Activated T-cell treated with anti-CD3 and anti-CD28 coated beads, Interleukin-2, amount 50 U/mL, for 48 hours (primary cell): ENCODE data around the gene ATP11B.

Experiments
- DNase-seq, 2 experiments: peaks; one replicate each; pipeline ENCODE4 v3.0.0-alpha.2; 2020

The ATP11B gene

DNA sequence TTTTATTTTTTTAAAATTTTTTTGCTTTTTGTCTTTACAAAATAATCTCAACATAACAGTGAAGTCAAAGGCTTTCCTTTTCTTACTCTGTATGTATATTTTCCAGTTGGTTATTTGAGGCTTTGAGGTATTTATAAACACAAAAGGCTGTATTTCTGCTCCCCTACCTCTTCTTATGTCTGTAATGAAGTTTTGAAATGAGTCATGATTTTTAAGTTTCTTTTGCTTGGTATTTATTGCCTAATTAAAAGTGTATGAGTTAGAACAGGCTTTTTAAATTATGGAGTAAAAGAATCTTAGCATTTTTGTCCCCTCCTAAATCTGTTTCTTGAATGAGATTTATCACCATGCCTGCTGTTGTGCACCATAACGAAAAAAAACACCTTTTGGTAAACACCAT is 121.0 kb downstream of the ATP11B start:
- DNase-seq: no peak

DNA sequence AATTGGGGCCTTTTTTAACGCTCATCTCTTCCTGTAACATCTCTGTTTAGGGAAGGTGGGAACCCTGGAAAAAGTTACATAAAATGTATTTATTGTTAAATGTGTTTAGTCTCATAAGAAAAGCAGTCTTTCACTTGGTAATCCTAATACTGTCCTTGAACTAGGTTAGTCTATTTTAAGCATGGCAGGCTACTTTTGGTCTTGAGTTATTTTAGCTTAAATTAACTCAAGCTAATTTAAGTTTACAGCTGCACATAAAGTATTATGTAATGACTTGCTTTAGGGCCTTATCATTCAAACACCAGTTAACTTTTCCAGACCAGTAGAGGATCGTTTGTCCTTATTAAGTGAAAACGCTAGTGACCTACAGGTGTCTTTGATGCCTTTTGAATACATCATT is 123.8 kb downstream of the ATP11B start:
- DNase-seq: no peak

DNA sequence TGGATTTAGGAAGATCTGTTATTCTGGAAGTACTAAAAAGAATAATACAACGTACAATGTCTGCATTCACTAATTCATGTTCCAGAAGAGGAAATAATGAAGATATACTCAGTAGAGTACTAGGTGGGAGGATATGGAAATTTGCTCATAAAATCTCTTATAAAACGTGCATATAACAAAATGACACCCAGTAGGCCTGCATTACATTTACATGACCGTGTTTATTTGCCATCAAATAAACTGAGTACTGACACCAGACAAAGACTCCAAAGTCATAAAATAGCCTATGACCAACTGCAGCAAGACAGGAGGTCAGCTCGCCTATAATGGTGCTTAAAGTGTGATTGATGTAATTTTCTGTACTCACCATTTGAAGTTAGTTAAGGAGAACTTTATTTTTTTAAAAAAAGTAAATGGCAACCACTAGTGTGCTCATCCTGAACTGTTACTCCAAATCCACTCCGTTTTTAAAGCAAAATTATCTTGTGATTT is 126.6 kb downstream of the ATP11B start:
- DNase-seq: no peak

DNA sequence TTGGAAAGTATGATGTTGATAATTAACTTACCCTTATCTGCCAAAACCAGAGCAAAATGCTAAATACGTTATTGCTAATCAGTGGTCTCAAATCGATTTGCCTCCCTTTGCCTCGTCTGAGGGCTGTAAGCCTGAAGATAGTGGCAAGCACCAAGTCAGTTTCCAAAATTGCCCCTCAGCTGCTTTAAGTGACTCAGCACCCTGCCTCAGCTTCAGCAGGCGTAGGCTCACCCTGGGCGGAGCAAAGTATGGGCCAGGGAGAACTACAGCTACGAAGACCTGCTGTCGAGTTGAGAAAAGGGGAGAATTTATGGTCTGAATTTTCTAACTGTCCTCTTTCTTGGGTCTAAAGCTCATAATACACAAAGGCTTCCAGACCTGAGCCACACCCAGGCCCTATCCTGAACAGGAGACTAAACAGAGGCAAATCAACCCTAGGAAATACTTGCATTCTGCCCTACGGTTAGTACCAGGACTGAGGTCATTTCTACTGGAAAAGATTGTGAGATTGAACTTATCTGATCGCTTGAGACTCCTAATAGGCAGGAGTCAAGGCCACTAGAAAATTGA is 127.3 kb downstream of the ATP11B start:
- no peak for DNase-seq

DNA sequence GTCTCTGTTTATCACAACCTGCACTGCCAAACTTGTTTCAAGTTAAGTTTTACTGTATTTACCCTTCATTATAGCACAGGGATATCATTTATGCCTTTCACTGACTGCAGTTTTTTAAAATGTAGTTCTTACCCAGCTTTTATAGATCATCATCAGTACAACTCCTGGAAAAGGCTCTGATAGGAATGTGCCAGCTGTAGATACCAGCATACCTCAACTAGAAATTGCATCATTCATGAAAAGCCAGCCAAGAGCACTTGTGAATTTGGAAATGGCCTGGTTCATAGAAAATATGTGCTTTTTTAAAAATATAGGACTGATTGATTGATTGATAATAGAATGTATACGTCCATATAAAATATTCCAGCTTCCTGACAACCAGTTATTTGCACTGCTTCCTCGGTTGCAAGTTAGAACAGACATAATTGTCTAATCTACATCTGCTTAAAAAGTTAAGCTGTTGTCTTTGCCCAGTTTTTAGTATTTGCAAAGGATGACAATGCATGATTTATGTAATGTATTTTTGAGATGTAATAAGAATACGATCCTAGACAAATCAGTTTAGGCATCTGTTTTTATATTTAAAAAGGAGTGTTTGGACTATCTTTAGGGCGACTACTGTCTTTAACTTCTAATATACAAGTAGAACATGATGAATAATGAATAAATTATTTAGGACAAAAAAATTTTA is 128.5 kb downstream of the ATP11B start:
- no peak for DNase-seq

DNA sequence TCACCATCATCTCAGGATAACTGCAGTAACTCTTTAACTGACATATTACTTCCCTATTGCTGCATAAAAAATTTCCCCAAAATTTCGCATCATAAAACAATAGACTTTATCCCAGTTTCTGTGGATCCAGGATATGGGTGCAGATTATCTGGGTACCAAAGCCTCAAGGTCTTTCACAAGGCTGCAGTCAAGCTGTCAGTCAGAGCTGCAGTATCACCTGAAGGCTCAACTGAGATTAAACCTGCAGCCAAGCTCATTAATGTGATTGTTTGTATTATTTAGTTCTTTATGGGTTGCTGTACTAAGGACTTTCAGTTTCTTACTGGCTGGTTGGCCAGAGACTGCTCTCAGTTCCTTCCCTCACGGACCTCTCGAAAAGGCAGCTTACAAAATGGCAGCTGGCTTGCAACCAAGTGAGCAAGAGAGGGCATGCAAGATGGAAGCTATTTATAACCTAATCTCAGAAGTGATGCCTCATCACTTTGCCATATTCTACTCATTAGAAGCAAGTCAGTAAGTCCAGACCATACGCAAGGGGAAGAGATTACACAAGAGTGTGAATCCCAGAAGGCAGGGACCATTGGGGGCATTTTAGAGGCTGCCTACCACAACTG is 132.1 kb downstream of the ATP11B start:
- DNase-seq: no peak

DNA sequence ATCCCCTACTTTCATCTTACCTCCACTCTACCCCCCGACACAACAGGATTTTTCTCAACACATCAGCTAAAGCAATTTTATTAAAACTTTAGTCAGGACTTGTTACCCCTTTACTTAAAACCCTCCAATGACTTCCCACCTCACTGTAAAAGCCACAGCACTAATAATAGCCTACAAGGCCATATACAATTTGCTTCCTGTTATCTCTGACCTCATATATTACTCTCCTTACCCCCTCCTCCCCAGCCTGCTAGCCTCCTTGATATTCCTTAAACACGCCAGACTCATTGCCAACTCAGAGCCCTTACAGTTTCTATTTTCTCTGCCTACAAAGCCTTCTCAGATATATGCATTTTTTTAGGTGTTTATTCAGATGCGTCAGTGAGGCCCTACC is 132.6 kb downstream of the ATP11B start:
- no peak for DNase-seq

DNA sequence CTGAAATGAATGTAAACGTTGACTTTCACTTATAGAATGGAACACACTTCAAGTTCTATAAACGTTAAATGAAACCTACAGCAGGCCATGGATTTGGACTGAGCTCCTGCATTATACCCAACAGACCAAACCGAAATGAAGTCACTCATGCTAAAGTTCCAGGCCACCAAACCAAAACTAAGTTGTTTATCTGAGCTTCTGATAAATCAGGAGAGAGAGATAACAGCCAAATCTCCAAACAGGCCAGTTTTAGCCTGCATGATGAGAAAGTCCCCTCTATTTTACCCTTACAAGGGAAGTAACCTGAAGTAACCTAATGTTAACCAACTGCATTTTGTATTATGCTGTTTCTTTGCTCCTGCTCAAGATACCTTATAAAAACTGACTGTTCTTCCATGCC is 142.5 kb downstream of the ATP11B start:
- no peak for DNase-seq

DNA sequence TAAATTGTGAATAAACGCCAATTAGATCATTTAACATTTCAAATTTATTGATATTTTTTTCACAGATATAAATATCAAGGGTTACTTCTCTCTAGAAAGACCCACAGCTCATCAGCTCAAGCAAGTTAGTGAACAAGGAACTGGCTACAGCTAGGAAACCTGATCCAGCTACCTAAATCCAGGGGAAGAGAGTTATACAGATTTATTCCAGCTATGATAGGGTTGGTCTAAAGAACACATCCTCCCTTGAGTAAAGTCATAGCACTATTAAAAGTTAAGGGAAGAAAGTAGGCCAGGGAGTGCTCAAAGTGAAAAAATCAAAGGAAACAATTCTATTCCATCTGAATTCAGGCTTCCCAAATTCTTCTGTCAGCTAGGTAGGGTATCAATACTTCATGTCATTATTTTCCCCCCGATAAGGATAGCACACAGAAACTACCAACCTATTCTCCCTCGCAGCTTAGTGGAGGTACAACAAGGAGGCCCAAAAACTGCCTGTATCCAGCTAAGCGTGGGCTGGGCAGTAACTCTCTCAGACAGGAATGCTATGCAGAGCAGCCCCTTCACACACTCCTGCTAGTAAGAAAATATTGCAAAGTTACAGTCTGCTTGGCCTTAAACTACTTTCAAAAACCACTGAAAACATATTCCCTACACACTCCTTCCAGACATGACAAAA is 143.1 kb downstream of the ATP11B start:
- DNase-seq: no peak

DNA sequence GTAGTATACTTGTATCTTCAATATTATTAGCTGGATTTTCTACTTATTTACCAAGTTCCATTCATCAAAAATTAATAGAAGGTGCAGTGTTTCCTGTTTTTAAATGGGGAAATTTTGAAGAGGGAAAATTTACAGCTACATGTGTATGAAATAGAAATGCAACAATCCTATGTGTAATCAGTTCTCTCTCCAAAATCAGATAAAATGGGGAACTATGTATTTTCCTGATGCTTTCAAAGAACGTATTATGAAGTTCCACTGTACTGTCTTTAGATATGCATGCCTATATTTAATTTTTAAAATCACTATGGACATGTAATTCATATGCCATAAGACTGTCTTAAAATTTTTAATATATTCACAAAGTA is 143.6 kb downstream of the ATP11B start:
- no peak for DNase-seq

DNA sequence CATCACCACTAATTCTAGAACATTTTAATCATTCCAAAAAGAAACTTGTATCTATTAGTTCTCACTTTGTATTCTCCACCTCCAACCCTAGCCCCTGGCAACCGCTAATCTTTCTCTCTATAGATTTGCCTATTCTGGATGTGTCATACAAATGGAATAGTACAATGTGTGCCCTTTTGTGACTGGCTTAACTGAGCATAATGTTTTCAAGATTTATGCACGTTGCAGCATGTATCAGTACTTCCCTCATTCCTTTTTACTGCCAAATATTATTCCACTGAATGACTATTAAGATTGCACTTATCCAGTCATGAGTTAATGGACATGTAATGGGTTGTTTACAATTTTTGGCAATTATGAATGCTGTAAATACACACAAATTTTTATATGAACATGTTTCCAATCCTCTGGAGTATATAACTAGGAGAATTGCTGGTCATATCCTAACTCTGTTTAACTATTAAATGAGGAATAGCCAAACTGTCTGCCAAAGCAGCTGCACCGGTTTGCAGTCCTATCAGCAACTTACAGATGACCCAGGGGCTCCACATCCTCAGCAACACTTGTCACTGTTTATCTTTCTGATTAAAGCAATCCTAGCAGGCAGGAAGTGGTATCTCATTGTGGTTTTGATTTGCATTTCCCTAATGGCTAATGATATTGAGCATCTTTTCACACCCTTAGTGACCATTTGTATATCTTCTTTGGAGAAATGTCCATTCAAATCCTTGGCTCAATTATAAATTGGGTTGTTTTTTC is 144.2 kb downstream of the ATP11B start:
- no peak for DNase-seq

DNA sequence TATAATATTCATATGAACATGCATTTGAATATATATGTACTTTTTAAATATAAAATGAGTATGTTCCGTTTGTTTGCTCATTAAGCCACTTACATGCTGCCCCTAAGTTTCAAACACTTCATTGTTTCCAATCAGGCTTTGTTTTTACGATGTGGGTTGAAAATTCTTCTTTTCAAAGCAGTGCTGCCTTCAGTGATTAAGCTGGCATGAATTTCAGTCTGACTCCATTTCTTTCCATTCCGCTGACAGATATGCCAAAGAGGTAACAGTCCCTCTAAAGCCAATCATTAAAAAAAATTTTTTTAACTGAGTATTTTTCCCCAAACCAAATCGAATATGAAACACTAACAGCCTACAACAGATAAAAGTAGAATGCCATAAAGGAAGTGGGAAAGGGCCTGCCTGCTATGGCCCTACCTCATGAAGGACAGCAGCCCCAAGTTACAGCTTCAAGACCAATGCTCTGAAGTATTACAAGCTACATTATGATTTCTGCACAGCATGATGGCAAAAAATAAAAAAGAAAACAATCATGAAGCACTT is 147.0 kb downstream of the ATP11B start:
- no peak for DNase-seq

DNA sequence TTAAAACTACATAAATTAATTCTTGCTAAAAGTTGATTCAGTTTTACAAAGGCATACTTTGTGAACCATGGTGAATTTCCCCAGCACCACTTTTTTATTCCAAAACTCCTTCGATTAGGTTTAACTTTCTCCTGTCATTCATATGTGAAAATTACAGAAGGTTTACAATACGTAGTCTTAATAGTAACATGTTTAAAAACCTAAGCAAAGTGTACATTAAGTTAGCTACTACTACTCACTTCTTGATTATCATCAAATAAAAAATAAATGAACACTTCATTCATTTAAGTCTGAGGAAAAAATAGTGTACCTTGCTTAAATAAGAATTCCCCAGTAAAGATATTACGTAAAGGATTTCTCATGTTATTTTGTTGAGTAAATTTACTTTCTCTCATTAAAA is 148.4 kb downstream of the ATP11B start:
- no peak for DNase-seq

DNA sequence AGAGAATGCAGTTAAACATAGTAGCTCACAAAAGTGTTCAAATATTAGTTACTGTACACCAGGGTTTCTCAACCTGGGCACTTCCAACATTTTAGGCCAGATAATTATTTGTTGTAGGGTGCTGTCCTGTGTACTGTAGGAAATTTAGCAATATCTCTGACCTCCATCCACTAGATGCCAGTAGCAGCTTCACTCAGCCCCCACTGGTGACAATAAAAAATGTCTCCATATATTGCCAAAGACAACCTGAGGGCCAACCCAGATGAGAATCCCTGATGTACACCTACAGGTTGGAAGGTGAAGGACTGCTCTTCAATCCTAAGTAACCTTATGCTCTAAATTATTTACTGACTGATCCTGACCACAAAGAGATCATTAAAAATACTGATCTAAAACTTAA is 154.6 kb downstream of the ATP11B start:
- no peak for DNase-seq

DNA sequence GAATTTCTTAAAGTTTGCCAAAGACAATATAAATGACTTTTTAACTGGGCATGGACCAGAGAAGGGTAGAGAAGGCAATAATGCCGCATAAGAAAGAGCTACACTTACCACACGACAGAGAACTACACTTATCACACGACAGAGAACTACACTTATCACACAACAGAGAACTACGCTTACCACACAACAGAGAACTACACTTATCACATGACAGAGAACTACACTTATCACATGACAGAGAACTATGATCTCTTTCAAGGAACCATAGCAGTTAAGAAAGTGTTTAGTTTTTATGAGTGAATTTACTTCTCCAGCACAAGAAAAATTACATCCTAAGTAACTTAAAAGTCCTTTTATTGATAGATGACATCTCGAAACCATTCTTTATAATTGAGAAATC is 155.0 kb downstream of the ATP11B start:
- DNase-seq: no peak

DNA sequence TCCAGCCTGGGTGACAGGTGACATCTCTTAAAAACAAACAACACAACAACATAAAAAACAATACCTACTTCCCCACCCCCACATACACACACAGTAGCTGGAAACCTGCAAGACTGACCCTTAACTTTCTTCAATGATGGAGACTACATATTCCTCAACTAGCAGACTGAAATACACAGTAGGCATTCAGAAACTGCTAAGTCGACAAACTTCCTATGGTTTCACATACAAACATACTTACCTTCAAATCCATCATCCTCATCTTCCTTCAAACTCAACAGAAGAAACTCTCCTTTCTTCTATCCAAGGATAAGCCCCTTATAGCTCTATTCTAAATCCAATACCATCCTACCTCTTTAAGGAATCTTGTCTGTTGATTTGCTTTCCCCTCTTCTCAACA is 156.4 kb downstream of the ATP11B start:
- DNase-seq: no peak

DNA sequence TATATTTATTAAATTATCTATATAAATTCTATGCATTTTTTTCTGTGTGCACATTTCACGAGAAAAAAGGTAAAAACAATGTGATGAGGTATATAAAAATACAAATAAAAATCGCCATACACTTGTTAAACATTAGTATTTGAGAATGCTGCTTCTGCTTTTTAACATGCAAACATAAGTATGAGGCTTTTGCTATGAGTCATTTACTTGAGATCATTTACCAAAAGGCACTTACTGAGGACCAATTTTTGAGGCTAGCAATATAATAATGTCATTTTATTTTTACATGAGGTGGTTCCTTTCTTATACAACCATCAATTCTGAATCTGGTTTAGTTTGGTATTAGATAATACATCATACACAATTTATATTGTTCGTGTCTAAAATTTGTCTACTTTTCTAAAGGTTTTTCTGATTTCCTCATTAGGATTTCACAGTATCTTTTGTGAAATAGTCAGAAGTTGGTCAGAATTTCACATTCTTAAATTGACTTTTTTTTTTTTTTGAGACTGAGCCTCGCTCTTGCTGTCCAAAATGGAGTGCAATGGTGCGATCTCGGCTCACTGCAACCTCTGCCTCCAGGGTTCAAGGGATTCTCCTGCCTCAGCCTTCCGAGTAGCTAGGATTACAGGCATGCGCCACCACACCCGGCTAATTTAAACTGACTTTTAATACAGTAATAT is 161.4 kb downstream of the ATP11B start:
- DNase-seq: no peak

DNA sequence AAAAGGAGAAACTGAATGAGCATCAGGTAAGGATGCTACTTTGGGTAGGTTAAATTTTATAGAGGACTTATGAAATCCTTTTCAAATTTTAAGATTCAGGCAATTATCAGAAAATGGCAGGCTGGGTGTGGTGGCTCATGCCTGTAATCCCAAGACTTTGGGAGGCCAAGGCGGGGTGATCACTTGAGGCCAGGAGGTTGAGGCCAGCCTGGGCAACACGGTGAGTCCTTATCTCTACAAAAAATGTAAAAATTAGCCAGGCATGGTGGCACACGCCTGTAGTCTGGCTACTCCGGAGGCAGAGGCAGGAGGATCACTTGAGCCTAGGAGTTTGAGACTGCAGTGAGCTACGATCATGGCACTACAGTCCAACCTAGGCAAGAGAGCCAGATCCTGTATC is 163.9 kb downstream of the ATP11B start:
- DNase-seq: no peak

DNA sequence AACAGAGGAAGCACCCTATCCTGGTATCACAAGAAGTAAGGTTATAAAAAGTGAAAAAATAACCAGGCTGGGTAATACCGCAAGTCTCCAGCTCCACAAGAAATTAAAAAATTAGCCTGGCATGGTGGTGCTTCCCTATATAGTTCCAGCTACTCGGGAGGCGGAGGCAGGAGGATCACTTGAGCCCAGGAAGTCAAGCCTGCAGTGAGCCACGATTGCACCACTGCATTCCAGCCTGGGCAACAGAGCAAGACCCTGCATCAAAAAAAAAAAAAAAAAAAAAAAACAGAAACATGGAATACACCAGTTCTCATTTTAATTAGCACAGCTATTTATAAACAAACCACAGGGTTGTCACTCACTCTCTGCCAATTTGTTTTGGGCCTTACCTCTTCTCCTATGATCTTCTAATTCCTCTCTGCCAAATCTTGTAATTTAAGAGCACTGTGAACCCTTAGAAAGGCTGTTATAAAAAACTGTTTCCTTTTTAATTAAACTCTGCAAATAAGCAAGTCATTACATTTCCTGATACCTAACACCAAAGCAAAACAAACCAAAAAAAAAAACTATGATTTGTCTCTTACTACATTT is 164.5 kb downstream of the ATP11B start:
- DNase-seq: no peak

DNA sequence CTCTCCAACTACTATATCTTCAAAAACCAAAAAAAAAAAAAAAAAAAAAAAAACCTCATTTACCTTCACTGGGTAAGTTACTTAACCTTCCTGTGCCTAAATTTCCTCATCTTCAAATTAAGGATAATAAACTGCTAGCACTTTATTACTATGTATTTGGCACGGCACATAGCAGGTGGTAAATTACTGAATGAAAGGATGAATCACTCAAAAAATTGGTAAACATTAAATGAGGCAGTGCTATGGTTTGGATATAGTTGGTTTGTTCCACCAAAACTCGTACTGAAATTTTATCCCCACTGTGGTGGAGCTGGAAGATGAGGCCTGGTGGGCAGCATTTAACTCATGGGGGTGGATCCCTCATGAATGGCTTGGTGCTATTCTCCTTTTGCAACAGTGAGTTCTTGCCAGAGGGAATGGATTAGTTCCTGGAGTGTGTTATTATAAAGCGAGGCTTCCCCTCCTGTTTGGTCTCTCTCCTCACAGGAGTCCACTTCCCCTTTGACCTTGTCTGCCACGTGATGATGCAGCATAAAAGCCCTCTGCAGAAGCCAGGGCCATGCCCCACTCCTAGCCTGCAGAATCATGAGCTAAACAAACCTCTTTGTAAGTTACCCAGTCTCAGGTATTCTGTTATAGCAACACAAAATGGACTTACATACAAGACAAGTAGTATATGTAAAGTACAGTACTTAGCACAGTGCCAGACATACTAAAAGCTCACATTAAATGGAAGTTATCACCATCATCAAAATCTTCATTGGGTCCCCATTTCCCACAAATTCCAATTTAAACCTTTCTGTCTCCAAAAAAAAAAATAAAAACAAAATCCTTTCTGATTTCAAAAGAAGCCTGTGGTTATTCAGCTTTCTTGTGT is 166.4 kb downstream of the ATP11B start:
- DNase-seq: no peak

DNA sequence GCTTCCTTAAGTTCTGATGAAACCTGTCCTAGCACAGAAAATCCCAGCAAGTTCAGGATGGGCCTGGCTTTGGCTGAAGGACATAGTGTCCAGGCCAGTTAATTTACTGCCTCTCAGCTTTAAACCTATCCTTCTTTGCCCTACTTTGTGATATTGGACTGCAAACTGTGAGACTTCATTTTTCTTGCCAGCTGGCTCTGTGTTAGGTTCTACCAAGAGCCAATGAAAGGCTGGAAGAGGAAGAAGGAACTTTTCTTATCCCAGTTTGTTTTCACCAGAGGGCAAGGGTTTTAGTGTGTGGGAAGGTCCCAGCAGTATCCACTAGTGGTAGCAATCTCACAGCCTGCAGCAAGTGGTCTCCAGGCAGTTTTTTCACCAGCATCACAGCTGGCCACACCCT is 168.9 kb downstream of the ATP11B start:
- DNase-seq: no peak
